Trophoblast cell (in vitro differentiated cells and primary cell): ENCODE data around the gene SMPDL3A.
"Not testable (repeated sequence)": the region's sequence is repeated elsewhere in the genome, so short reads cannot be mapped to it uniquely, and the experiment has no call there.

Experiments used
- DNase-seq, 2 donors: peaks; one replicate each; pipeline ENCODE4 v3.0.0-alpha.2; 2016
- H2AFZ ChIP-seq: 2 replicates; pipeline ENCODE4 v1.6.1; 2013; ENCODE audit warnings: low read length, moderate library complexity, mild to moderate bottlenecking; ENCODE audit not compliant: insufficient read depth, poor library complexity
- H2AK5ac ChIP-seq: 2 replicates; pipeline ENCODE4 v1.6.1; 2013; ENCODE audit warnings: mild to moderate bottlenecking, low read length
- H2BK120ac ChIP-seq: 2 replicates; pipeline ENCODE4 v1.6.1; 2013; ENCODE audit warnings: low read length, mild to moderate bottlenecking, moderate library complexity; ENCODE audit not compliant: insufficient read depth, poor library complexity
- H2BK12ac ChIP-seq: 2 replicates; pipeline ENCODE4 v1.6.1; 2013; ENCODE audit warnings: mild to moderate bottlenecking, low read length, moderate library complexity
- H2BK5ac ChIP-seq: 2 replicates; pipeline ENCODE4 v1.6.1; 2013; ENCODE audit warnings: low read length, low read depth, moderate library complexity, mild to moderate bottlenecking; ENCODE audit not compliant: poor library complexity
- H3K14ac ChIP-seq: 2 replicates; pipeline ENCODE4 v1.6.1; 2013; ENCODE audit warnings: mild to moderate bottlenecking, low read length
- H3K18ac ChIP-seq: 2 replicates; pipeline ENCODE4 v1.6.1; 2013; ENCODE audit warnings: mild to moderate bottlenecking, low read length
- H3K23ac ChIP-seq: 2 replicates; pipeline ENCODE4 v1.6.1; 2013; ENCODE audit warnings: low read length
- H3K27ac ChIP-seq: 2 replicates; pipeline ENCODE4 v1.5.1; 2013; ENCODE audit warnings: low read depth, mild to moderate bottlenecking, inconsistent platforms, low read length, moderate library complexity
- H3K27me3 ChIP-seq: 2 replicates; pipeline ENCODE4 v1.6.1; 2013; ENCODE audit warnings: inconsistent platforms, mild to moderate bottlenecking, low read length, moderate library complexity; ENCODE audit not compliant: insufficient read depth
- H3K36me3 ChIP-seq, 2 experiments: 1 replicate in 1 of 2; 2 replicates in 1 of 2; pipeline ENCODE4 v1.6.1; 2013; ENCODE audit warnings: low read length in 2 of 2, mild to moderate bottlenecking in 2 of 2, moderate library complexity in 1 of 2; ENCODE audit not compliant: insufficient read depth in 2 of 2, control insufficient read depth in 1 of 2
- H3K4ac ChIP-seq: 2 replicates; pipeline ENCODE4 v1.6.1; 2013; ENCODE audit warnings: low read depth, mild to moderate bottlenecking, low read length, moderate library complexity
- H3K4me1 ChIP-seq, 2 experiments: 1 replicate in 1 of 2; 2 replicates in 1 of 2; pipeline ENCODE4 v1.6.1; 2013; ENCODE audit warnings: low read length in 2 of 2, mild to moderate bottlenecking in 2 of 2, moderate library complexity in 1 of 2; ENCODE audit not compliant: insufficient read depth in 2 of 2, control insufficient read depth in 1 of 2
- H3K4me2 ChIP-seq: 2 replicates; pipeline ENCODE4 v1.6.1; 2013; ENCODE audit warnings: inconsistent platforms, mild to moderate bottlenecking, low read length, moderate library complexity
- H3K4me3 ChIP-seq: 2 replicates; pipeline ENCODE4 v1.5.1; 2013; ENCODE audit warnings: mild to moderate bottlenecking, low read depth, low read length, inconsistent platforms
- H3K79me1 ChIP-seq: one replicate; pipeline ENCODE4 v1.6.1; 2013; ENCODE audit warnings: low read length
- H3K79me2 ChIP-seq: 2 replicates; pipeline ENCODE4 v1.6.1; 2013; ENCODE audit warnings: low read length, mild to moderate bottlenecking; ENCODE audit not compliant: control insufficient read depth, insufficient read depth, poor library complexity
- H3K9ac ChIP-seq: 2 replicates; pipeline ENCODE4 v1.6.1; 2013; ENCODE audit warnings: mild to moderate bottlenecking, low read length
- H3K9me3 ChIP-seq: 2 replicates; pipeline ENCODE4 v1.6.1; 2013; ENCODE audit warnings: low read depth, mild to moderate bottlenecking, control low read depth, inconsistent platforms, low read length; ENCODE audit not compliant: insufficient read depth
- H4K12ac ChIP-seq: 2 replicates; pipeline ENCODE4 v1.6.1; 2013; ENCODE audit warnings: low read depth, mild to moderate bottlenecking, low read length, moderate library complexity
- H4K8ac ChIP-seq: 2 replicates; pipeline ENCODE4 v1.6.1; 2013; ENCODE audit warnings: low read depth, mild to moderate bottlenecking, low read length, moderate library complexity
- H4K91ac ChIP-seq: one replicate; pipeline ENCODE4 v1.6.1; 2013; ENCODE audit warnings: low read depth, mild to moderate bottlenecking, low read length, moderate library complexity
- WGBS: extraction: QIAGEN DNeasy Blood & Tissue Kit; methylation state at CpG from one replicate; pipeline ENCODE4 v1.1.7; 2013; ENCODE audit warnings: missing lambda C conversion rate; ENCODE audit not compliant: insufficient read length, insufficient coverage; ENCODE audit errors: extremely low coverage; 5-methylcytosine and 5-hydroxymethylcytosine counted together

Gene SMPDL3A

DNA sequence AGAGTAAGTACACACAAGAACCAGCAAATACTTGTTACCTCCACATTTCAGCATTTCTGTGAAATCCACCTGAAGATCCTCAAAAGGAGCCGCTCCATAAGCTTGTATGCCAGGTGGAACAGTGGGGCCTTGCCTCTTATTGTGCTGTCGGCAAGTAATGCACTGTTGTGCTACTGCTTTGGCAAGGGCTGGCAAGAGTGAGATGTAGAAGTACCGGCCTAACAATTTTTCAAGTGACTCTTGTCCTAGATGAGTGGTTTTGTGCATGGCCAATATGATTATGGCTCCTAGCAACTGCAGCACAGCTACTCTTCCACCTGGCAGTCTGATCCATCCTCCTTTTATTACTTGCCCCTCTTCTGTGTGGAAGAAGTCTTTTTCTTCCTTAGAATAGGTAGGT lies 44.2 kb upstream of the SMPDL3A start:
- H4K8ac ChIP-seq, H3K4ac ChIP-seq, H3K9ac ChIP-seq, H2AFZ ChIP-seq, H3K79me1 ChIP-seq, H3K79me2 ChIP-seq, H3K36me3 ChIP-seq, H2AK5ac ChIP-seq, H3K23ac ChIP-seq, H3K4me2 ChIP-seq, H2BK5ac ChIP-seq, H3K27me3 ChIP-seq, H3K4me3 ChIP-seq, H3K18ac ChIP-seq, H3K14ac ChIP-seq, H3K27ac ChIP-seq, H4K12ac ChIP-seq, H3K4me1 ChIP-seq, H2BK12ac ChIP-seq, H3K9me3 ChIP-seq, H2BK120ac ChIP-seq: not testable (repeated sequence)
- WGBS, result no CpG with 5 or more reads among the region's 3 CpGs
- peak in 1 of 2 donors; percentile 28 for DNase-seq
- peak overlapping the region; percentile 23 for H4K91ac ChIP-seq

DNA sequence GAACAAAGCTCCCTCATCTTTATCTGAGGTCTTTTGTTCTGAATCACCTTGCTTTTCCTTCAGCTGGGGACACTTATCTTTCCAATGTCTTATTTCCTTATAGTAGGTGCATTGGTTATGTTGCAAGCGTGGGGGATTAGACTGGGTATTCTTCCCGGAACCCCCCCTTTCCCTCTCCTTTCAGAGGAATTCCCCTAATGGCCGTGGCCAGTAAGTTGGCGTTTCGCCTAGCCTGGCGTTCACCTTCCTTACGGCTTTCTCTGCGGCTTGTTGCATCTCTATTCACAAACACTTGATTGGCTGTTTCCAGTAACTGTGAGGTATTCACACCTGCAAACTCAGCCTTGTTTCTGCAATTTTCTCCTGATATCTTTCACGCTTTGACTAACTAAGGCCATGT lies 42.4 kb upstream of the SMPDL3A start:
- no peak overlapping the region for H2BK5ac ChIP-seq
- no peak overlapping the region for H2BK120ac ChIP-seq
- H2AK5ac ChIP-seq, result no peak overlapping the region
- no peaks in the 10 kb centered on the region for H3K79me1 ChIP-seq
- H3K9me3 ChIP-seq, result no peaks in the 10 kb centered on the region
- H4K91ac ChIP-seq, result no peak overlapping the region
- no peaks in the 10 kb centered on the region for H3K27me3 ChIP-seq
- H2AFZ ChIP-seq, result no peak overlapping the region
- no peak overlapping the region for H3K4me3 ChIP-seq
- no peak overlapping the region for H3K23ac ChIP-seq
- H3K79me2 ChIP-seq, result no peaks in the 10 kb centered on the region
- H3K18ac ChIP-seq, result no peak overlapping the region
- no peaks in the 10 kb centered on the region for H3K4me1 ChIP-seq
- no peak overlapping the region for H3K27ac ChIP-seq
- no peak overlapping the region for H2BK12ac ChIP-seq
- no peaks in the 10 kb centered on the region for H3K36me3 ChIP-seq
- H4K12ac ChIP-seq, result no peak overlapping the region
- WGBS, result no CpG with 5 or more reads among the region's 9 CpGs
- no peak overlapping the region for H3K14ac ChIP-seq
- no peak overlapping the region for H3K4me2 ChIP-seq
- no peak overlapping the region for H4K8ac ChIP-seq
- H3K9ac ChIP-seq, result no peak overlapping the region
- H3K4ac ChIP-seq, result no peak overlapping the region
- DNase-seq, result no peak

DNA sequence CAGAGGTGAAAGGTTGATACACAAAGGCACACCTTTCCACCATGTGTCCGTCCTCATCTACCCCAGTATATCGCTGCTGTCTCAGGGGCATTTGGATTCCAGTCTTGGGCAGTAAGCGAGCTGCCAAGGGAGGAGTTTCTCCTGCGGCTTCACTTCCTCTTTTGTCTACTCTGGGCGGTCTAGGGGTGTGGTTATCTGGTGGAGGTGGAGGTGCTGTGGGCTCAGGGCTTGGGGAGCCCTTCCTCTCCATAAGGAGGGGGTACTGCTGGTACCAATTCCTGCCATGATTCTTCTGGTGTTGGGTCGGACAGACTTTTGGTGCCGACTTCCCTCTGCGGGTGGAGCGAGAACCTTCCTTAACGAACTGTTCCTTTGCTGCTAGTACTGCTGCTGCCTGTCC lies 41.5 kb upstream of the SMPDL3A start:
- Histone ChIP-seq H4K12ac (no peak overlapping the region), H3K4me1 (no peaks in the 10 kb centered on the region), H3K9me3 (no peaks in the 10 kb centered on the region), H3K36me3 (no peaks in the 10 kb centered on the region), H3K18ac (no peak overlapping the region), H2AFZ (no peak overlapping the region), H3K14ac (no peak overlapping the region), H3K9ac (no peak overlapping the region), H3K4me3 (no peak overlapping the region), H3K27ac (no peak overlapping the region), H3K79me2 (no peaks in the 10 kb centered on the region), H2BK5ac (no peak overlapping the region), H3K23ac (no peak overlapping the region), H2AK5ac (no peak overlapping the region), H4K91ac (no peak overlapping the region), H4K8ac (no peak overlapping the region), H2BK120ac (no peak overlapping the region), H2BK12ac (no peak overlapping the region), H3K4me2 (no peak overlapping the region), H3K79me1 (no peaks in the 10 kb centered on the region), H3K4ac (no peak overlapping the region), H3K27me3 (no peaks in the 10 kb centered on the region)
- WGBS, result no CpG with 5 or more reads among the region's 10 CpGs
- DNase-seq, result no peak

DNA sequence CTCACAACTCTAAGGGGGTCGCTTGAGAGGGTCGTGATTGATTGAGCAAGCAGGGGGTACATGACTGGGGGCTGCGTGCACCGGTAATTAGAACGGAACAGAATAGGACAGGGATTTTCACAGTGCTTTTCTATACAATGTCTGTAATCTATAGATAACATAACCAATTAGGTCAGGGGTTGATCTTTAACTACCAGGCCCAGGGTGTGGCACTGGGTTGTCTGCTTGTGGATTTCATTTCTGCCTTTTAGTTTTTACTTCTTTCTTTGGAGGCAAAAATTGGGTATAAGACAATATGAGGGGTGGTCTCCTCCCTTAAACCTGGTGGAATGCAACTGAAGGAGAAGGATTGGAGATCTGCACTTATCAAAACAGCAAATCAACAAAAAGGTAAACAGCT lies 40.1 kb upstream of the SMPDL3A start:
- H3K27ac ChIP-seq, DNase-seq, H2BK5ac ChIP-seq, H3K14ac ChIP-seq, H3K4ac ChIP-seq, H4K8ac ChIP-seq, H4K12ac ChIP-seq, H3K23ac ChIP-seq, H3K4me1 ChIP-seq, H3K4me2 ChIP-seq, H3K4me3 ChIP-seq, H3K27me3 ChIP-seq, H3K79me1 ChIP-seq, H3K79me2 ChIP-seq, H3K18ac ChIP-seq, H3K9me3 ChIP-seq, H2AFZ ChIP-seq, H2AK5ac ChIP-seq, H2BK12ac ChIP-seq, H2BK120ac ChIP-seq, H3K9ac ChIP-seq, H4K91ac ChIP-seq, H3K36me3 ChIP-seq: not testable (repeated sequence)
- WGBS, result no CpG with 5 or more reads among the region's 5 CpGs
